ENCODE data around the gene NR3C2.
"Not testable (repeated sequence)": the region's sequence is repeated elsewhere in the genome, so short reads cannot be mapped to it uniquely, and the experiment has no call there.

NR3C2 gene

DNA sequence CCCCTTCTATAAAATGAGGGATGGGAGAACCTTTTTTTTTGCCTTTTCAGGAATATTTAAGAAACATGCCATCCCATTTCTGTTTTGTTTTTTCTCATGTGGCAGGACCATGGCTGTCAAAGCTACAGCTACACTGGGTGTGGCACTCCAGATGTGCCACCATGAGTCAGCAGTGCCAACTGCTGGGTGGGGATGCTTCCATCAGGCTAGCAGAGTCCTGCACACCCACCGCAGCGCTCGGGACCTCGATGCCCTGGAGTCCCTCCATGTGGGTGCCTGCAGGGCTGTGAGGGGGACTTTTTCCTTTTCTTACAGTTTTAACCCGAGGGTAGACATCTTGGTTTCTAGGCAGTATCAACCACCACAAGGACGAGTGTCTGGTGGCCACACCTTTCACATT is 352.6 kb downstream of the NR3C2 start:
- Histone ChIP-seq H3K4me1 (ENCODE audit: insufficient read depth, low read length) (no peaks in the 10 kb centered on the region), H2AFZ (ENCODE audit: low read depth, low read length) (no peak overlapping the region), H3K4me3 (ENCODE audit: low read depth in 1 of 2, low read length in 2 of 2) (no peak overlapping the region), H3K79me2 (ENCODE audit: insufficient read depth, low read length) (no peaks in the 10 kb centered on the region), H3K27me3 (ENCODE audit: insufficient read depth, low read length, poor library complexity) (no peaks in the 10 kb centered on the region), H4K20me1 (ENCODE audit: insufficient read depth, low read length) (no peaks in the 10 kb centered on the region), H3K27ac (ENCODE audit: low read length) (no peak overlapping the region), H3K36me3 (ENCODE audit: insufficient read depth, low read length) (no peaks in the 10 kb centered on the region), H3K9me3 (ENCODE audit: insufficient read depth, low read length, severe bottlenecking) (no peaks in the 10 kb centered on the region), H3K9ac (ENCODE audit: low read depth, low read length) (no peak overlapping the region), H3K4me2 (ENCODE audit: insufficient read depth, low read length) (no peak overlapping the region)
- ATAC-seq (ENCODE audit: insufficient read depth, low read depth) (no peak), DNase-seq (no peak)
- TF ChIP-seq, protein P1, sequence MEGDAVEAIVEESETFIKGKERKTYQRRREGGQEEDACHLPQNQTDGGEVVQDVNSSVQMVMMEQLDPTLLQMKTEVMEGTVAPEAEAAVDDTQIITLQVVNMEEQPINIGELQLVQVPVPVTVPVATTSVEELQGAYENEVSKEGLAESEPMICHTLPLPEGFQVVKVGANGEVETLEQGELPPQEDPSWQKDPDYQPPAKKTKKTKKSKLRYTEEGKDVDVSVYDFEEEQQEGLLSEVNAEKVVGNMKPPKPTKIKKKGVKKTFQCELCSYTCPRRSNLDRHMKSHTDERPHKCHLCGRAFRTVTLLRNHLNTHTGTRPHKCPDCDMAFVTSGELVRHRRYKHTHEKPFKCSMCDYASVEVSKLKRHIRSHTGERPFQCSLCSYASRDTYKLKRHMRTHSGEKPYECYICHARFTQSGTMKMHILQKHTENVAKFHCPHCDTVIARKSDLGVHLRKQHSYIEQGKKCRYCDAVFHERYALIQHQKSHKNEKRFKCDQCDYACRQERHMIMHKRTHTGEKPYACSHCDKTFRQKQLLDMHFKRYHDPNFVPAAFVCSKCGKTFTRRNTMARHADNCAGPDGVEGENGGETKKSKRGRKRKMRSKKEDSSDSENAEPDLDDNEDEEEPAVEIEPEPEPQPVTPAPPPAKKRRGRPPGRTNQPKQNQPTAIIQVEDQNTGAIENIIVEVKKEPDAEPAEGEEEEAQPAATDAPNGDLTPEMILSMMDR (IDR thresholded peaks at IDR 0.05; ENCODE audit: borderline replicate concordance, extremely low read depth, low read length, poor library complexity, severe bottlenecking), result no peak
- no peak for TF ChIP-seq EZH2 (IDR thresholded peaks at IDR 0.05; ENCODE audit: borderline replicate concordance, low read depth, low read length, severe bottlenecking)

DNA sequence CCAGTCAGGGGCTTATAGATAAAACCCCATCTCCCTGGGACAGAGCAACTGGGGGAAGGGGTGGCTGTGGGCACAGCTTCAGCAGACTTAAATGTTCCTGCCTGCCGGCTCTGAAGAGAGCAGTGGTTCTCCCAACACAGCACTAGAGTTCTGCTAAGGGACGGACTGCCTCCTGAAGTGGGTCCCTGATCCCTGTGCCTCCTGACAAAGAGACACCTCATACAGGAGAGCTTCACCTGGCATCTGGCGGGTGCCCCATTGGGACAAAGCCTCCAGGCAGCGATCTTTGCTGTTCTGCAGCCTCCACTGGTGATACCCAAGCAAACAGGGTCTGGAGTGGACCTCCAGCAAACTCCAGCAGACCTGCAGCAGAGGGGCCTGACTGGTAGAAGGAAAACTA is 359.1 kb downstream of the NR3C2 start:
- not testable (repeated sequence) for H3K36me3 ChIP-seq (ENCODE audit: insufficient read depth, low read length); DNase-seq; H2AFZ ChIP-seq (ENCODE audit: low read depth, low read length); H3K4me1 ChIP-seq (ENCODE audit: insufficient read depth, low read length); H3K27me3 ChIP-seq (ENCODE audit: insufficient read depth, low read length, poor library complexity); H3K9me3 ChIP-seq (ENCODE audit: insufficient read depth, low read length, severe bottlenecking); H3K27ac ChIP-seq (ENCODE audit: low read length); H3K4me3 ChIP-seq (ENCODE audit: low read depth in 1 of 2, low read length in 2 of 2); H4K20me1 ChIP-seq (ENCODE audit: insufficient read depth, low read length); ATAC-seq (ENCODE audit: insufficient read depth, low read depth); H3K79me2 ChIP-seq (ENCODE audit: insufficient read depth, low read length); H3K4me2 ChIP-seq (ENCODE audit: insufficient read depth, low read length); H3K9ac ChIP-seq (ENCODE audit: low read depth, low read length)

GRCh38 chr4:148081745-148082144 is 360.5 kb downstream of the NR3C2 start:
- DNase-seq, result no peak
- no peak for ATAC-seq (ENCODE audit: insufficient read depth, low read depth)
- no peaks in the 10 kb centered on the region for H3K27me3 ChIP-seq (ENCODE audit: insufficient read depth, low read length, poor library complexity)
- no peaks in the 10 kb centered on the region for H4K20me1 ChIP-seq (ENCODE audit: insufficient read depth, low read length)
- no peak overlapping the region for H3K4me2 ChIP-seq (ENCODE audit: insufficient read depth, low read length)
- no peak overlapping the region for H3K4me3 ChIP-seq (ENCODE audit: low read depth in 1 of 2, low read length in 2 of 2)
- no peak overlapping the region for H2AFZ ChIP-seq (ENCODE audit: low read depth, low read length)
- H3K9me3 ChIP-seq (ENCODE audit: insufficient read depth, low read length, severe bottlenecking), result no peaks in the 10 kb centered on the region
- no peaks in the 10 kb centered on the region for H3K4me1 ChIP-seq (ENCODE audit: insufficient read depth, low read length)
- no peaks in the 10 kb centered on the region for H3K36me3 ChIP-seq (ENCODE audit: insufficient read depth, low read length)
- H3K79me2 ChIP-seq (ENCODE audit: insufficient read depth, low read length), result no peaks in the 10 kb centered on the region
- H3K9ac ChIP-seq (ENCODE audit: low read depth, low read length), result no peak overlapping the region
- H3K27ac ChIP-seq (ENCODE audit: low read length), result no peak overlapping the region
- no peak for TF ChIP-seq EZH2 (IDR thresholded peaks at IDR 0.05; ENCODE audit: borderline replicate concordance, low read depth, low read length, severe bottlenecking)
- TF ChIP-seq, protein P1 (IDR thresholded peaks at IDR 0.05; ENCODE audit: borderline replicate concordance, extremely low read depth, low read length, poor library complexity, severe bottlenecking), result no peak

DNA sequence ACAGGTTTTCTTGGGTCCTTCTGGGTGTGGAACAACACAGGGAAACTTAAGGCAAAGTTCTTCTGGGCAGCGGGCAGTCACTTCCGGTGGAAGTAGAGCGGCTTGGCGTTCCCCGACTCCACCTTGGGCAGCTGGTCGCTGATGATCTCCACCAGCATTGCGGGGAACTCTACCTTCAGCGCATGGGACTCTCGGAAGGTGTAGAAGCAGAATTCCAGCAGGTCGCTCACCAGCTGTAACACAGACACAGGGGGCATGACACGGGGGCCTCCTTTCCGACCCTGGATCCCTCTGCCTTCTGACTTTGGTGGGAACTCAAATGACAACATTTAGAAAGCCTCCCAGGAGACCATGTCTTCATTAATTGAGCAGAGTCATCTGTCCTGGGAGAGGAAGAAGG is 360.9 kb downstream of the NR3C2 start:
- Histone ChIP-seq H3K27ac (ENCODE audit: low read length) (no peak overlapping the region), H3K36me3 (ENCODE audit: insufficient read depth, low read length) (no peaks in the 10 kb centered on the region), H3K4me2 (ENCODE audit: insufficient read depth, low read length) (no peak overlapping the region), H3K27me3 (ENCODE audit: insufficient read depth, low read length, poor library complexity) (no peaks in the 10 kb centered on the region), H3K4me3 (ENCODE audit: low read depth in 1 of 2, low read length in 2 of 2) (no peak overlapping the region), H3K9ac (ENCODE audit: low read depth, low read length) (no peak overlapping the region), H3K79me2 (ENCODE audit: insufficient read depth, low read length) (no peaks in the 10 kb centered on the region), H2AFZ (ENCODE audit: low read depth, low read length) (no peak overlapping the region), H3K4me1 (ENCODE audit: insufficient read depth, low read length) (no peaks in the 10 kb centered on the region), H3K9me3 (ENCODE audit: insufficient read depth, low read length, severe bottlenecking) (no peaks in the 10 kb centered on the region), H4K20me1 (ENCODE audit: insufficient read depth, low read length) (no peaks in the 10 kb centered on the region)
- ATAC-seq (ENCODE audit: insufficient read depth, low read depth) (no peak), DNase-seq (no peak)
- TF ChIP-seq, protein P1 (IDR thresholded peaks at IDR 0.05; ENCODE audit: borderline replicate concordance, extremely low read depth, low read length, poor library complexity, severe bottlenecking), result no peak
- TF ChIP-seq EZH2 (IDR thresholded peaks at IDR 0.05; ENCODE audit: borderline replicate concordance, low read depth, low read length, severe bottlenecking), result no peak
